Globus pallidus (tissue), 1 donor: ENCODE data around the gene UTS2.

Experiments used
- DNase-seq: peaks from one replicate; pipeline ENCODE4 v3.0.0-alpha.2; 2015; ENCODE audit warnings: low spot score

Gene UTS2

GRCh38 chr1:7811476-7811875 lies 41.4 kb downstream of the UTS2 start:
- no peak for DNase-seq

GRCh38 chr1:7810395-7810794 lies 42.5 kb downstream of the UTS2 start:
- DNase-seq = no peak

- DNase-seq = no peak
Observed at GRCh38 chr1:7809742-7810141, 43.1 kb downstream of the UTS2 start.

GRCh38 chr1:7808253-7808844 lies 44.5 kb downstream of the UTS2 start:
- DNase-seq = no peak

- no peak for DNase-seq
Observed at GRCh38 chr1:7805460-7805859, 47.4 kb downstream of the UTS2 start.
